GM12878 (cell line): ENCODE data around the gene PRG2. TPM values are rescaled to one million over a fixed set of nuclear protein-coding genes. Genes with fewer than 3 reads are reported as not detected.
A peak's percentile ranks its signal among the peaks of the same experiment; 100 is the strongest.

Source experiments
- ATAC-seq: fragments of 200-7000 bp; cut with Tn5 transposase; 3 replicates; pipeline ENCODE4 v1.9.1; 2020; ENCODE audit warnings: mild to moderate bottlenecking, moderate library complexity
- BruUV-seq: library from RNA; stranded (reverse); fragments of 400-500 nt; replicated peaks from 2 replicates; lab custom pipeline; 2021; lab: Mats Ljungman, UMichigan
- CTCF ChIA-PET: fragments of 300-600 bp; sonication (Branson Sonifier 250); formaldehyde crosslinking; extraction: SDS; loops from one replicate; lab custom pipeline; 2021; ENCODE audit warnings: inconsistent platforms; lab: Yijun Ruan, JAX
- POLR2A ChIA-PET: fragments of 350-600 bp; formaldehyde crosslinking; extraction: SDS; loops from one replicate; lab custom pipeline; 2021; ENCODE audit warnings: inconsistent platforms; lab: Charles Lee
- RAD21 ChIA-PET: fragments of 300-600 bp; sonication (Branson Sonifier 250); formaldehyde crosslinking; loops from one replicate; lab custom pipeline; 2023; ENCODE audit warnings: antibody characterized with exemption; ENCODE audit not compliant: unreplicated experiment; lab: Charles Lee
- SMC1A ChIA-PET: fragments of 300-600 bp; sonication (Branson Sonifier 250); formaldehyde crosslinking; loops from one replicate; lab custom pipeline; 2023; ENCODE audit not compliant: unreplicated experiment, uncharacterized antibody; lab: Charles Lee
- DNase-seq: peaks from one replicate; pipeline ENCODE4 v3.0.0-alpha.2; 2011; ENCODE audit warnings: low read depth, low spot score
- FAIRE-seq: peaks from 3 replicates; lab custom pipeline; 2011; peaks lifted over from hg19 to GRCh38; lab: Jason Lieb, UNC
- H2AFZ ChIP-seq: 2 replicates; pipeline ENCODE4 v1.6.0; 2011; ENCODE audit warnings: low read depth, low read length, control low read depth; ENCODE audit not compliant: control insufficient read depth
- H3K27ac ChIP-seq: 2 replicates; pipeline ENCODE4 v1.5.1; 2011; ENCODE audit warnings: control low read depth; ENCODE audit not compliant: control insufficient read depth, insufficient read depth
- H3K27me3 ChIP-seq, 2 experiments: replicated peaks in 1 of 2; 2 replicates each; pipeline versions ENCODE4 v1.6.0 to v1.6.1; 2011; ENCODE audit warnings: low read length in 1 of 2; ENCODE audit not compliant: control insufficient read depth in 2 of 2, insufficient read depth in 2 of 2
- H3K36me3 ChIP-seq, 2 experiments: 2 replicates each; pipeline ENCODE4 v1.5.1; 2011; ENCODE audit warnings: low read length in 1 of 2; ENCODE audit not compliant: control insufficient read depth in 2 of 2, insufficient read depth in 2 of 2
- H3K4me1 ChIP-seq: 2 replicates; pipeline ENCODE4 v1.6.1; 2011; ENCODE audit warnings: mild to moderate bottlenecking, low read length, moderate library complexity, mixed read lengths; ENCODE audit not compliant: control insufficient read depth, insufficient read depth
- H3K4me2 ChIP-seq: 2 replicates; pipeline ENCODE4 v1.6.0; 2011; ENCODE audit warnings: control low read depth; ENCODE audit not compliant: control insufficient read depth, insufficient read depth
- H3K4me3 ChIP-seq: fragments of 200-600 bp; sonication (generic); 2 replicates; pipeline ENCODE4 v1.5.1; 2016
- H3K79me2 ChIP-seq: 2 replicates; pipeline ENCODE4 v1.6.0; 2011; ENCODE audit warnings: low read length; ENCODE audit not compliant: control insufficient read depth, insufficient read depth
- H3K9ac ChIP-seq: 2 replicates; pipeline ENCODE4 v1.8.0; 2011; ENCODE audit warnings: low read length, control low read depth, mixed read lengths; ENCODE audit not compliant: control insufficient read depth, insufficient read depth
- H3K9me3 ChIP-seq: replicated peaks from 3 replicates; pipeline ENCODE4 v1.5.1; 2011; ENCODE audit warnings: mild to moderate bottlenecking, low read length; ENCODE audit not compliant: control insufficient read depth, insufficient read depth
- H4K20me1 ChIP-seq: 2 replicates; pipeline ENCODE4 v1.6.0; 2011; ENCODE audit not compliant: control insufficient read depth, insufficient read depth
- CEBPB ChIP-seq, 2 experiments: fragments of 150-350 bp in 1 of 2; IDR thresholded peaks; 2 replicates each; pipeline ENCODE4 v1.6.1; 2012 to 2014; ENCODE audit warnings: low read depth in 2 of 2, low read length in 2 of 2, borderline replicate concordance in 1 of 2, inconsistent platforms in 1 of 2
- CREM ChIP-seq: IDR thresholded peaks from 2 replicates; pipeline ENCODE4 v1.6.1; 2014; ENCODE audit warnings: antibody characterized with exemption, low read depth
- FOXK2 ChIP-seq: fragments of 450-650 bp; IDR thresholded peaks from 2 replicates; pipeline ENCODE4 v1.6.1; 2017; ENCODE audit warnings: mild to moderate bottlenecking, moderate library complexity
- MAX ChIP-seq: IDR thresholded peaks from 2 replicates; pipeline ENCODE4 v1.6.1; 2012; ENCODE audit warnings: low read depth, low read length, improper control_type of control experiment
- NFYB ChIP-seq: IDR thresholded peaks from 2 replicates; pipeline ENCODE4 v1.6.1; 2011; ENCODE audit warnings: low read depth, mild to moderate bottlenecking, low read length, improper control_type of control experiment, moderate library complexity; ENCODE audit not compliant: insufficient read depth
- PKNOX1 ChIP-seq: fragments of 450-650 bp; IDR thresholded peaks from 2 replicates; pipeline ENCODE4 v1.6.1; 2016; ENCODE audit warnings: mild to moderate bottlenecking
- RAD51 ChIP-seq: fragments of 450-650 bp; IDR thresholded peaks from 2 replicates; pipeline ENCODE4 v1.6.1; 2016; ENCODE audit warnings: moderate library complexity, mild to moderate bottlenecking, inconsistent platforms
- RELB ChIP-seq: fragments of 450-650 bp; IDR thresholded peaks from 2 replicates; pipeline ENCODE4 v1.6.1; 2017; ENCODE audit warnings: low read depth, mild to moderate bottlenecking, moderate library complexity
- SREBF2 ChIP-seq: IDR thresholded peaks from 2 replicates; pipeline ENCODE4 v1.6.1; 2012; ENCODE audit warnings: mild to moderate bottlenecking, low read length
- STAT1 ChIP-seq: fragments of 450-650 bp; conservative IDR thresholded peaks from 2 replicates; pipeline ENCODE4 v1.6.1; 2014; ENCODE audit warnings: antibody characterized with exemption, mild to moderate bottlenecking
- STAT3 ChIP-seq: IDR thresholded peaks from 2 replicates; pipeline ENCODE4 v1.6.1; 2011; ENCODE audit warnings: low read depth, low read length, improper control_type of control experiment
- YY1 ChIP-seq: IDR thresholded peaks from 2 replicates; pipeline ENCODE4 v1.6.1; 2011; ENCODE audit warnings: low read depth, mild to moderate bottlenecking, low read length
- WGBS: methylation state at CpG from one replicate; pipeline ENCODE4 v1.1.6; 2016; ENCODE audit warnings: low lambda C conversion rate; ENCODE audit not compliant: insufficient replicate concordance, insufficient coverage; ENCODE audit errors: missing lambda C conversion rate; 5-methylcytosine and 5-hydroxymethylcytosine counted together
- in situ Hi-C: fragments of 300-500 bp; cut with MboI; formaldehyde crosslinking; loops from 9 replicates; pipeline ENCODE4 v1.14.3; 2018; ENCODE audit warnings: mixed read lengths
- intact Hi-C: fragments of 100-400 bp; cut with micrococcal nuclease; formaldehyde crosslinking; loops from one replicate; pipeline ENCODE4 v1.14.2; 2022; ENCODE audit not compliant: unreplicated experiment
- polyA plus RNA-seq, 11 experiments: library from polyadenylated mRNA; depleted of rRNA in 4 of 11; unstranded in 6 of 11; stranded (reverse) in 5 of 11; fragments of >200 nt; fragmentation: Nextera tagmentation in 4 of 11; fragmentation: Illumina TruSeq in 1 of 11; extraction: Ambion mirVana in 4 of 11; extraction: Trizol in 1 of 11; gene quantifications; 1 replicate in 1 of 11; 2 replicates in 10 of 11; pipeline versions ENCODE4 v1.2.1 to v1.2.3, GENCODE V29; 2011 to 2016; ENCODE audit warnings: inconsistent platforms in 2 of 11, missing spikeins in 2 of 11, low read depth in 1 of 11
- total RNA-seq, 4 experiments: library from RNA; depleted of rRNA in 3 of 4; stranded (reverse); fragments of >200 nt in 3 of 4; fragmentation: Illumina TruSeq in 1 of 4; extraction: Trizol in 1 of 4; gene quantifications; 2 replicates each; pipeline versions ENCODE4 v1.2.1 to v1.2.3, GENCODE V29; 2013 to 2021

Gene PRG2
- total and polyA plus RNA-seq, 10 of the 15 experiments (the other 5 are each of a cell fraction or from before 2014, with no cell fraction given) = 0.10 to 1.7 (median 0.56) TPM; not detected in 2

- POLR2A ChIA-PET = interaction anchor here (1.2 kb wide), 1 partner anchor 69 kb away, joined by 4 read pairs; no protein-coding TSS in a partner anchor
- intact Hi-C loops (no loop called here), in situ Hi-C loops (no loop called here)
- H3K27me3 ChIP-seq = no peaks in the 10 kb centered on the region; a peak in 1 of 4 replicates
- SMC1A ChIA-PET = no interaction called here
- H4K20me1 ChIP-seq = no peaks in the 10 kb centered on the region
- no peak for ATAC-seq
- RAD21 ChIA-PET = interaction anchor here (1.1 kb wide), 1 partner anchor 11 kb away, joined by 3 read pairs; no protein-coding TSS in a partner anchor
- H3K4me2 ChIP-seq = no peak overlapping the region
- CTCF ChIA-PET = interaction anchor here (1.2 to 2.4 kb wide), 3 partner anchors 8 to 211 kb away, joined by 3 to 8 read pairs (median 3); partner anchors contain the start of gene UBE2L6
- TF ChIP-seq PKNOX1 = peak; percentile 51; the same call in 1 of the 2 replicates
- TF ChIP-seq RAD51 = no peak
- no peaks in the 10 kb centered on the region; the same call in 2 of the 3 replicates for H3K9me3 ChIP-seq
- BruUV-seq = no TSS peak
- no peak for DNase-seq
- no peaks in the 10 kb centered on the region for H3K79me2 ChIP-seq
- FAIRE-seq = no peak
- no peaks in the 10 kb centered on the region for H3K4me1 ChIP-seq
- no peak overlapping the region; the same call in 1 of the 2 replicates for H2AFZ ChIP-seq
- H3K4me3 ChIP-seq = no peak overlapping the region
- 19% methylated on average over 9 of the region's 9 CpGs for WGBS
- H3K9ac ChIP-seq = no peak overlapping the region
- no peak overlapping the region for H3K27ac ChIP-seq
- H3K36me3 ChIP-seq = no peaks in the 10 kb centered on the region
Measured at GRCh38 chr11:57356268-57356667, 34.2 kb downstream of the PRG2 start.

- Histone ChIP-seq H3K36me3 (no peaks in the 10 kb centered on the region), H3K4me1 (no peaks in the 10 kb centered on the region), H3K27ac (no peak overlapping the region), H3K9ac (no peak overlapping the region), H3K9me3 (no peaks in the 10 kb centered on the region; the same call in 2 of the 3 replicates), H2AFZ (no peak overlapping the region), H3K4me3 (no peak overlapping the region), H4K20me1 (no peaks in the 10 kb centered on the region), H3K4me2 (no peak overlapping the region), H3K27me3 (no peaks in the 10 kb centered on the region; a peak in 1 of 4 replicates), H3K79me2 (no peaks in the 10 kb centered on the region)
- POLR2A ChIA-PET = no interaction called here
- FAIRE-seq (no peak), ATAC-seq (peak; percentile 29; the same call in 1 of the 3 replicates), DNase-seq (no peak)
- SMC1A ChIA-PET = no interaction called here
- in situ Hi-C loops = no loop called here
- no TSS peak for BruUV-seq
- intact Hi-C loops = no loop called here
- CTCF ChIA-PET = no interaction called here
- RAD21 ChIA-PET = no interaction called here
- WGBS = 32% methylated on average over 6 of the region's 6 CpGs
- no peak for TF ChIP-seq STAT1
- no peak for TF ChIP-seq CEBPB (IDR thresholded peaks at IDR 0.05; ENCODE audit: borderline replicate concordance in 1 of 2, low read depth in 2 of 2, low read length in 2 of 2)
- no peak for TF ChIP-seq FOXK2
- TF ChIP-seq NFYB = no peak
- no peak for TF ChIP-seq CREM
- TF ChIP-seq YY1 = no peak
- TF ChIP-seq RELB = no peak
- TF ChIP-seq MAX = no peak
- TF ChIP-seq SREBF2 = no peak
- TF ChIP-seq STAT3 = no peak
Measured at GRCh38 chr11:57354699-57355098, 35.8 kb downstream of the PRG2 start.
